ENCODE measurements around the gene CXCL16.
"Not testable (repeated sequence)": the region's sequence is repeated elsewhere in the genome, so short reads cannot be mapped to it uniquely, and the experiment has no call there.

Gene CXCL16

GRCh38 chr17:4691686-4692085, 48.0 kb downstream of the CXCL16 start:
- TF ChIP-seq CTCF (IDR thresholded peaks at IDR 0.05; ENCODE audit: insufficient read depth, low read length, poor library complexity, severe bottlenecking) (no peak), EZH2phosphoT487 (conservative IDR thresholded peaks at IDR 0.05; ENCODE audit: low read length) (no peak)
- Histone ChIP-seq H3K27me3 (ENCODE audit: low read length) (no peaks in the 10 kb centered on the region), H3F3A (ENCODE audit: insufficient read depth) (no peaks in the 10 kb centered on the region), H3K4me2 (ENCODE audit: low read depth, low read length, poor library complexity, severe bottlenecking) (no peak overlapping the region), H3K9me2 (replicated peaks; ENCODE audit: insufficient read depth, low read length) (no peaks in the 10 kb centered on the region), H3K9me3 (ENCODE audit: insufficient read depth, low read length) (no peaks in the 10 kb centered on the region), H4K20me1 (ENCODE audit: low read depth, low read length) (peaks cover 4% of the 10 kb centered on the region; the same call in 1 of the 2 replicates), H3K79me2 (ENCODE audit: insufficient read depth, low read length) (peaks cover 90% of the 10 kb centered on the region), H3K4me3 (ENCODE audit: insufficient read depth, low read length, poor library complexity, severe bottlenecking) (no peak overlapping the region), H3K9ac (ENCODE audit: low read length) (no peak overlapping the region), H3K27ac (ENCODE audit: low read depth, low read length) (no peak overlapping the region), H3K36me3 (ENCODE audit: low read length) (peaks cover 16% of the 10 kb centered on the region; the same call in 1 of the 2 replicates), H2AFZ (ENCODE audit: low read depth, low read length, severe bottlenecking) (no peak overlapping the region)

- no peak overlapping the region for H2AFZ ChIP-seq (ENCODE audit: low read depth, low read length, severe bottlenecking)
- no peak overlapping the region for H3K4me2 ChIP-seq (ENCODE audit: low read depth, low read length, poor library complexity, severe bottlenecking)
- H3K79me2 ChIP-seq (ENCODE audit: insufficient read depth, low read length) = peaks cover 85% of the 10 kb centered on the region
- no peaks in the 10 kb centered on the region for H3K9me3 ChIP-seq (ENCODE audit: insufficient read depth, low read length)
- TF ChIP-seq EZH2phosphoT487 (conservative IDR thresholded peaks at IDR 0.05; ENCODE audit: low read length) (no peak), CTCF (IDR thresholded peaks at IDR 0.05; ENCODE audit: insufficient read depth, low read length, poor library complexity, severe bottlenecking) (no peak)
- no peak overlapping the region for H3K27ac ChIP-seq (ENCODE audit: low read depth, low read length)
- no peaks in the 10 kb centered on the region for H3K9me2 ChIP-seq (replicated peaks; ENCODE audit: insufficient read depth, low read length)
- peaks cover 4% of the 10 kb centered on the region; the same call in 1 of the 2 replicates for H4K20me1 ChIP-seq (ENCODE audit: low read depth, low read length)
- H3K4me3 ChIP-seq (ENCODE audit: insufficient read depth, low read length, poor library complexity, severe bottlenecking) = no peak overlapping the region
- H3K27me3 ChIP-seq (ENCODE audit: low read length) = no peaks in the 10 kb centered on the region
- no peak overlapping the region for H3K9ac ChIP-seq (ENCODE audit: low read length)
- no peaks in the 10 kb centered on the region for H3F3A ChIP-seq (ENCODE audit: insufficient read depth)
- peaks cover 16% of the 10 kb centered on the region; the same call in 1 of the 2 replicates for H3K36me3 ChIP-seq (ENCODE audit: low read length)
Observed at GRCh38 chr17:4690745-4691144, 49.0 kb downstream of the CXCL16 start.

GRCh38 chr17:4689872-4690271, 49.9 kb downstream of the CXCL16 start:
- not testable (repeated sequence) for H3K4me3 ChIP-seq (ENCODE audit: insufficient read depth, low read length, poor library complexity, severe bottlenecking); H3K4me2 ChIP-seq (ENCODE audit: low read depth, low read length, poor library complexity, severe bottlenecking); H3F3A ChIP-seq (ENCODE audit: insufficient read depth); H3K27ac ChIP-seq (ENCODE audit: low read depth, low read length); H3K9me2 ChIP-seq (replicated peaks; ENCODE audit: insufficient read depth, low read length); H2AFZ ChIP-seq (ENCODE audit: low read depth, low read length, severe bottlenecking); H3K9me3 ChIP-seq (ENCODE audit: insufficient read depth, low read length); H4K20me1 ChIP-seq (ENCODE audit: low read depth, low read length); H3K9ac ChIP-seq (ENCODE audit: low read length); H3K27me3 ChIP-seq (ENCODE audit: low read length)
- Histone ChIP-seq H3K36me3 (ENCODE audit: low read length) (peaks cover 16% of the 10 kb centered on the region; the same call in 1 of the 2 replicates), H3K79me2 (ENCODE audit: insufficient read depth, low read length) (peaks cover 76% of the 10 kb centered on the region)

GRCh38 chr17:4683739-4684138, 56.0 kb downstream of the CXCL16 start:
- not testable (repeated sequence) for H2AFZ ChIP-seq (ENCODE audit: low read depth, low read length, severe bottlenecking); H3F3A ChIP-seq (ENCODE audit: insufficient read depth); H3K27ac ChIP-seq (ENCODE audit: low read depth, low read length); H3K9ac ChIP-seq (ENCODE audit: low read length); H3K4me2 ChIP-seq (ENCODE audit: low read depth, low read length, poor library complexity, severe bottlenecking); H3K9me2 ChIP-seq (replicated peaks; ENCODE audit: insufficient read depth, low read length); H3K9me3 ChIP-seq (ENCODE audit: insufficient read depth, low read length); H3K4me3 ChIP-seq (ENCODE audit: insufficient read depth, low read length, poor library complexity, severe bottlenecking); H4K20me1 ChIP-seq (ENCODE audit: low read depth, low read length); H3K27me3 ChIP-seq (ENCODE audit: low read length)
- Histone ChIP-seq H3K79me2 (ENCODE audit: insufficient read depth, low read length) (peaks cover 23% of the 10 kb centered on the region), H3K36me3 (ENCODE audit: low read length) (peaks cover 14% of the 10 kb centered on the region; the same call in 1 of the 2 replicates)
